HL-60 (cell line): ENCODE results near the gene SLC9C1.

ENCODE experiments used
- CTCF ChIP-seq: IDR thresholded peaks from one replicate; pipeline ENCODE4 v1.5.1; 2011; ENCODE audit warnings: low read length, control low read depth, inconsistent platforms; ENCODE audit not compliant: insufficient read depth
- GABPA ChIP-seq: IDR thresholded peaks from 2 replicates; pipeline ENCODE4 v1.6.1; 2012; ENCODE audit warnings: low read depth
- POLR2AphosphoS5 ChIP-seq: IDR thresholded peaks from 2 replicates; pipeline ENCODE4 v1.6.1; 2012; ENCODE audit warnings: low read depth
- REST ChIP-seq: IDR thresholded peaks from 2 replicates; pipeline ENCODE4 v1.6.1; 2012; ENCODE audit warnings: low read depth; ENCODE audit not compliant: insufficient replicate concordance
- SPI1 ChIP-seq: IDR thresholded peaks from 2 replicates; pipeline ENCODE4 v1.6.1; 2012; ENCODE audit warnings: low read depth, mild to moderate bottlenecking, borderline replicate concordance

- TF ChIP-seq GABPA (no peak), POLR2AphosphoS5 (no peak), CTCF (no peak), REST (no peak), SPI1 (no peak)
Measured at GRCh38 chr3:112143689-112144088, 150.3 kb downstream of the SLC9C1 start.
